ENCODE measurements around the gene NXPE3. TPM values are rescaled to one million over a fixed set of nuclear protein-coding genes. Genes with fewer than 3 reads are reported as not detected.

Gene NXPE3
- total RNA-seq, 1 donor from 2014 or later, result 47.9 TPM

- peaks cover 35% of the 10 kb centered on the region for H3K4me1 ChIP-seq
- no peaks in the 10 kb centered on the region for H3K9me3 ChIP-seq (replicated peaks)
- no peak for DNase-seq
- no peaks in the 10 kb centered on the region for H3K27me3 ChIP-seq (ENCODE audit: low read depth)
- H3K4me3 ChIP-seq, result no peak overlapping the region
- TF ChIP-seq CTCF (IDR thresholded peaks at IDR 0.05; ENCODE audit: borderline replicate concordance), result no peak
- no peak overlapping the region for H3K27ac ChIP-seq (replicated peaks)
- H3K36me3 ChIP-seq, result no peaks in the 10 kb centered on the region
- intact Hi-C loops (cut with micrococcal nuclease), result no loop called here
Observed at GRCh38 chr3:101846709-101847108, 67.7 kb downstream of the NXPE3 start.

GRCh38 chr3:101847328-101847727 lies 68.3 kb downstream of the NXPE3 start:
- no peaks in the 10 kb centered on the region for H3K27me3 ChIP-seq (ENCODE audit: low read depth)
- no peak for TF ChIP-seq CTCF (IDR thresholded peaks at IDR 0.05; ENCODE audit: borderline replicate concordance)
- H3K27ac ChIP-seq (replicated peaks), result no peak overlapping the region
- H3K9me3 ChIP-seq (replicated peaks), result no peaks in the 10 kb centered on the region
- H3K36me3 ChIP-seq, result peaks cover 6% of the 10 kb centered on the region
- no peak overlapping the region for H3K4me3 ChIP-seq
- DNase-seq, result no peak
- H3K4me1 ChIP-seq, result peaks cover 41% of the 10 kb centered on the region
- intact Hi-C loops (cut with micrococcal nuclease), result no loop called here

- Histone ChIP-seq H3K4me1 (peaks cover 46% of the 10 kb centered on the region), H3K9me3 (replicated peaks) (no peaks in the 10 kb centered on the region), H3K4me3 (peak overlapping the region; percentile 95), H3K36me3 (peaks cover 16% of the 10 kb centered on the region), H3K27me3 (ENCODE audit: low read depth) (no peaks in the 10 kb centered on the region), H3K27ac (replicated peaks) (peak overlapping the region; percentile 99)
- no peak for TF ChIP-seq CTCF (IDR thresholded peaks at IDR 0.05; ENCODE audit: borderline replicate concordance)
- no peak for DNase-seq
- intact Hi-C loops (cut with micrococcal nuclease), result no loop called here
Observed at GRCh38 chr3:101848326-101848725, 69.3 kb downstream of the NXPE3 start.

GRCh38 chr3:101848754-101849713 lies 70.0 kb downstream of the NXPE3 start, which contains the start of gene NFKBIZ:
Gene NFKBIZ (plus strand): TSS chr3:101849514. CDS start chr3:101849629, 115 bp downstream.
- H3K36me3 ChIP-seq, result peaks cover 23% of the 10 kb centered on the region
- TF ChIP-seq CTCF (IDR thresholded peaks at IDR 0.05; ENCODE audit: borderline replicate concordance), result no peak
- peak within 1 kb of the TSS; percentile 99 for H3K27ac ChIP-seq (replicated peaks)
- no peaks in the 10 kb centered on the region for H3K9me3 ChIP-seq (replicated peaks)
- peaks cover 51% of the 10 kb centered on the region for H3K4me1 ChIP-seq
- no peaks in the 10 kb centered on the region for H3K27me3 ChIP-seq (ENCODE audit: low read depth)
- intact Hi-C loops (cut with micrococcal nuclease), result no loop called here
- peak within 1 kb of the TSS; percentile 95 for H3K4me3 ChIP-seq
- peak; percentile 97 for DNase-seq

GRCh38 chr3:101849714-101850245 lies 70.8 kb downstream of the NXPE3 start:
- Histone ChIP-seq H3K27me3 (ENCODE audit: low read depth) (no peaks in the 10 kb centered on the region), H3K36me3 (peaks cover 30% of the 10 kb centered on the region), H3K27ac (replicated peaks) (peak overlapping the region; percentile 99), H3K4me3 (peak overlapping the region; percentile 95), H3K9me3 (replicated peaks) (no peaks in the 10 kb centered on the region), H3K4me1 (peaks cover 59% of the 10 kb centered on the region)
- intact Hi-C loops (cut with micrococcal nuclease), result no loop called here
- TF ChIP-seq CTCF (IDR thresholded peaks at IDR 0.05; ENCODE audit: borderline replicate concordance), result peak; percentile 17
- DNase-seq, result peak; percentile 51

Measured in left ventricle myocardium inferior (tissue), 1 donor.